ENCODE results near the gene SEC23B. TPM values are rescaled to one million over a fixed set of nuclear protein-coding genes. Genes with fewer than 3 reads are reported as not detected.

The SEC23B gene
- total and polyA plus RNA-seq, 2 experiments from 2014 or later: 27.2 to 66.6 TPM

- Mint-ChIP-seq H3K9me3 (no peaks in the 10 kb centered on the region), H3K27ac (no peak overlapping the region), H3K27me3 (ENCODE audit: insufficient read depth, low read depth, poor library complexity) (peaks cover 1% of the 10 kb centered on the region), H3K4me3 (no peak overlapping the region), H3K4me1 (no peaks in the 10 kb centered on the region), H3K36me3 (ENCODE audit: low read depth) (peaks cover 60% of the 10 kb centered on the region)
- H4K20me1 ChIP-seq (replicated peaks; ENCODE audit: insufficient read depth): peaks cover 5% of the 10 kb centered on the region; the same call in 1 of the 2 replicates
- no peak for DNase-seq (ENCODE audit: low spot score)
- no peak overlapping the region for H3K4me2 ChIP-seq
- no peak for TF ChIP-seq ZNF331 (CRISPR knock-in tag; IDR thresholded peaks at IDR 0.05; ENCODE audit: low read depth)
- no peak for TF ChIP-seq REST (IDR thresholded peaks at IDR 0.05; ENCODE audit: unreplicated experiment)
- TF ChIP-seq ZNF462 (CRISPR knock-in tag; IDR thresholded peaks at IDR 0.05): no peak
- TF ChIP-seq ETS1 (IDR thresholded peaks at IDR 0.05): no peak
- TF ChIP-seq CTCF (conservative IDR thresholded peaks at IDR 0.05; ENCODE audit: low read depth in 2 of 2): no peak
- TF ChIP-seq EZH2 (IDR thresholded peaks at IDR 0.05; ENCODE audit: low read depth, unreplicated experiment): no peak
- no peaks in the 10 kb centered on the region for H3K27me3 ChIP-seq (ENCODE audit: insufficient read depth)
- H3K4me3 ChIP-seq: no peak overlapping the region
- H2AFZ ChIP-seq: no peak overlapping the region
- ATAC-seq: no peak
- H3K9me2 ChIP-seq (ENCODE audit: insufficient read depth): no peaks in the 10 kb centered on the region
- no peaks in the 10 kb centered on the region for H3K79me2 ChIP-seq (replicated peaks; ENCODE audit: insufficient read depth)
- no peak overlapping the region for H3K27ac ChIP-seq (ENCODE audit: low read depth)
- H3K36me3 ChIP-seq (ENCODE audit: insufficient read depth): peaks cover 34% of the 10 kb centered on the region
- H3F3A ChIP-seq (replicated peaks; ENCODE audit: low read depth): no peaks in the 10 kb centered on the region
- H3K4me1 ChIP-seq (ENCODE audit: insufficient read depth): no peaks in the 10 kb centered on the region
Observed at GRCh38 chr20:18545566-18545965, 37.8 kb downstream of the SEC23B start.

Measured in GM23338 (cell line).